ENCODE results near the gene XKR7. TPM values are rescaled to one million over a fixed set of nuclear protein-coding genes. Genes with fewer than 3 reads are reported as not detected.

Gene XKR7
- total RNA-seq, 1 experiment from 2014 or later: 1.3 TPM

DNA sequence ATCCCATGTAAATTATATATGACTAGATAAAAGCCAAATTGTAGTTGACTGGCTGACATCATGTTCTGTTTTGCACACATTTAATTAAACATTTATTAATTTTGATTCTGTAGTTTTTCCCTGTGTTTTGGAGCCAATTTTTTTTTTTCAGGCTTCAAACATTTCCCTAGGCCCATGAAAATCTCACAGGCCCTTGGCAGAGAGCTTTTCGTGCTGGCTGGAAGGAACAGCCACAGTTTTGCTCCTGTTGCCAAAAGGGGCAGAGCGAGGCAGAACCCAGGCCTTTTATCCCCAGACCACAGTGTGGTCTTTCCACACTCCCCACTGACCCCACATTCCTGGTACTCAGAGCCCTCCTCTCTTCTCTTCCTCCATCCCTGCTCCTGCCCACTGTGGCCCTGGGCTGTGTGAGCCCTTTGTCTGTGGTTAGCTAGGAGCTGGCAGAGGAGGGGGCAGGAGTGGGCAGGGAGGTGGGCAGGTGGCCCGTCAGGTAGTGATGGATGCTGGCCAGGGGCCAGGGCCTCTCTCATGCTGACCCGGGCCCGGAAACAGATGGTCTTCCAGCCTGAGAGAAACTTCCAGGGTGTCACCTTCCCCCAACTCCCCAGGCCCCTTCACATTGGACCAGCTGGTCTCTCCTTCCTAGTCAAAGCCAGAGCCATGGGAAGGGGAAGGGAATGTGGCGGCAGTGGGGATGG, 22.8 kb downstream of the XKR7 start:
- peak overlapping the region in 1 of 3 experiments; percentile 20; a peak in 1 of 7 replicates for H3K27ac Mint-ChIP-seq
- no peak overlapping the region for H3K4me3 Mint-ChIP-seq
- H2AK5ac ChIP-seq (ENCODE audit: insufficient read length, low read length): no peak overlapping the region
- H3K27ac ChIP-seq (ENCODE audit: insufficient read length, low read depth, low read length): no peak overlapping the region
- H4K8ac ChIP-seq (replicated peaks; ENCODE audit: insufficient read length, low read depth, low read length): no peak overlapping the region
- H3K4ac ChIP-seq (ENCODE audit: low read depth, low read length): no peak overlapping the region
- peaks cover 2 to 14% of the 10 kb centered on the region in 2 experiments; a peak in 3 of 4 replicates for H3K4me1 Mint-ChIP-seq
- peaks cover 44% of the 10 kb centered on the region for H3K27me3 Mint-ChIP-seq (ENCODE audit: low read depth)
- no peak overlapping the region for H2BK20ac ChIP-seq (ENCODE audit: low read depth, low read length, poor library complexity, severe bottlenecking)
- H2AFZ ChIP-seq (ENCODE audit: low read length): no peak overlapping the region
- no peak overlapping the region for H3K4me2 ChIP-seq (ENCODE audit: insufficient read depth, insufficient read length, low read length)
- no peaks in the 10 kb centered on the region for H4K20me1 ChIP-seq (ENCODE audit: control insufficient read depth, insufficient read depth, insufficient read length)
- H3K9me3 Mint-ChIP-seq: no peaks in the 10 kb centered on the region
- no peak overlapping the region for H2BK15ac ChIP-seq (ENCODE audit: low read depth, low read length)
- no peak overlapping the region for H3K18ac ChIP-seq (ENCODE audit: insufficient read length, low read depth, low read length)
- no peaks in the 10 kb centered on the region for H3K4me1 ChIP-seq (ENCODE audit: insufficient read depth, low read length)
- no peaks in the 10 kb centered on the region for H3K23me2 ChIP-seq (ENCODE audit: insufficient read length, low read depth, low read length, poor library complexity, severe bottlenecking)
- H3K9me3 ChIP-seq (ENCODE audit: control insufficient read depth, low read depth, low read length): no peaks in the 10 kb centered on the region
- DNase-seq: no peak
- H3K23ac ChIP-seq (ENCODE audit: insufficient read length, low read depth, low read length): no peak overlapping the region
- no peak overlapping the region for H3K56ac ChIP-seq (ENCODE audit: insufficient read length, low read depth, low read length)
- H2BK120ac ChIP-seq (ENCODE audit: low read depth, low read length, poor library complexity, severe bottlenecking): no peak overlapping the region
- H4K5ac ChIP-seq (ENCODE audit: insufficient read length, low read depth, low read length): no peak overlapping the region
- peaks cover 3% of the 10 kb centered on the region; the same call in 1 of the 2 replicates for H3K27me3 ChIP-seq (ENCODE audit: insufficient read depth, low read length)
- no peaks in the 10 kb centered on the region for H3K79me2 ChIP-seq (ENCODE audit: insufficient read depth, low read length)
- H3K14ac ChIP-seq (ENCODE audit: insufficient read depth, low read length): no peak overlapping the region
- H3K9ac ChIP-seq (ENCODE audit: extremely low read depth, insufficient read length, low read length): no peak overlapping the region
- H4K91ac ChIP-seq (ENCODE audit: insufficient read length, low read depth, low read length): no peak overlapping the region
- H2BK12ac ChIP-seq (ENCODE audit: insufficient read length, low read depth, low read length): no peak overlapping the region
- TF ChIP-seq, protein P1, sequence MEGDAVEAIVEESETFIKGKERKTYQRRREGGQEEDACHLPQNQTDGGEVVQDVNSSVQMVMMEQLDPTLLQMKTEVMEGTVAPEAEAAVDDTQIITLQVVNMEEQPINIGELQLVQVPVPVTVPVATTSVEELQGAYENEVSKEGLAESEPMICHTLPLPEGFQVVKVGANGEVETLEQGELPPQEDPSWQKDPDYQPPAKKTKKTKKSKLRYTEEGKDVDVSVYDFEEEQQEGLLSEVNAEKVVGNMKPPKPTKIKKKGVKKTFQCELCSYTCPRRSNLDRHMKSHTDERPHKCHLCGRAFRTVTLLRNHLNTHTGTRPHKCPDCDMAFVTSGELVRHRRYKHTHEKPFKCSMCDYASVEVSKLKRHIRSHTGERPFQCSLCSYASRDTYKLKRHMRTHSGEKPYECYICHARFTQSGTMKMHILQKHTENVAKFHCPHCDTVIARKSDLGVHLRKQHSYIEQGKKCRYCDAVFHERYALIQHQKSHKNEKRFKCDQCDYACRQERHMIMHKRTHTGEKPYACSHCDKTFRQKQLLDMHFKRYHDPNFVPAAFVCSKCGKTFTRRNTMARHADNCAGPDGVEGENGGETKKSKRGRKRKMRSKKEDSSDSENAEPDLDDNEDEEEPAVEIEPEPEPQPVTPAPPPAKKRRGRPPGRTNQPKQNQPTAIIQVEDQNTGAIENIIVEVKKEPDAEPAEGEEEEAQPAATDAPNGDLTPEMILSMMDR (conservative IDR thresholded peaks at IDR 0.05): no peak
- WGBS (ENCODE audit: extremely low coverage, insufficient read length, low lambda C conversion rate): no CpG with 5 or more reads among the region's 6 CpGs
- no peaks in the 10 kb centered on the region for H3K36me3 Mint-ChIP-seq (ENCODE audit: insufficient read depth in 1 of 3, low read depth in 3 of 3)
- no peak overlapping the region for H3T11ph ChIP-seq (ENCODE audit: low read length)
- no peak overlapping the region for H2BK5ac ChIP-seq (ENCODE audit: insufficient read length, low read length)
- H3K79me1 ChIP-seq (ENCODE audit: insufficient read depth, low read depth, low read length, poor library complexity, severe bottlenecking): no peaks in the 10 kb centered on the region

Data from H9 (cell line).